Neural cell (in vitro differentiated cells): ENCODE data around the gene DCT. TPM values are rescaled to one million over a fixed set of nuclear protein-coding genes. Genes with fewer than 3 reads are reported as not detected.

Experiments
- H2AFZ ChIP-seq: fragments of 200-600, 300-800 bp; sonication (generic), shearing (Covaris generic); 2 replicates; pipeline ENCODE4 v1.6.0; 2014; ENCODE audit warnings: low read depth, mild to moderate bottlenecking, antibody characterized with exemption, low read length, moderate library complexity
- H3F3A ChIP-seq: fragments of 200-600 bp; shearing (Covaris generic); 2 replicates; pipeline ENCODE4 v1.6.1; 2016; ENCODE audit warnings: mild to moderate bottlenecking, moderate library complexity, mixed read lengths, antibody characterized with exemption, low read length; ENCODE audit not compliant: insufficient read depth, poor library complexity, severe bottlenecking
- H3K27ac ChIP-seq: fragments of 200-600, 300-800 bp; sonication (generic), shearing (Covaris generic); 2 replicates; pipeline ENCODE4 v1.5.1; 2014; ENCODE audit warnings: mild to moderate bottlenecking, low read length, moderate library complexity
- H3K27me3 ChIP-seq: fragments of 300-800, 200-600 bp; sonication (generic), shearing (Covaris generic); 2 replicates; pipeline ENCODE4 v1.6.0; 2014; ENCODE audit warnings: mild to moderate bottlenecking, low read depth, low read length, moderate library complexity; ENCODE audit not compliant: insufficient read depth
- H3K36me3 ChIP-seq: fragments of 300-800, 200-600 bp; sonication (generic), shearing (Covaris generic); 2 replicates; pipeline ENCODE4 v1.5.1; 2014; ENCODE audit warnings: mild to moderate bottlenecking, antibody characterized with exemption, low read length, moderate library complexity; ENCODE audit not compliant: insufficient read depth
- H3K4me2 ChIP-seq: fragments of 300-800, 200-600 bp; sonication (generic), shearing (Covaris generic); 2 replicates; pipeline ENCODE4 v1.6.0; 2014; ENCODE audit warnings: mild to moderate bottlenecking, low read length
- H3K4me3 ChIP-seq: fragments of 300-800, 200-600 bp; sonication (generic), shearing (Covaris generic); 2 replicates; pipeline ENCODE4 v1.5.1; 2014; ENCODE audit warnings: mild to moderate bottlenecking, low read length, moderate library complexity
- H3K79me2 ChIP-seq: fragments of 200-600 bp; shearing (Covaris generic); replicated peaks from 2 replicates; pipeline ENCODE4 v1.6.0; 2014; ENCODE audit warnings: mild to moderate bottlenecking, low read length, moderate library complexity; ENCODE audit not compliant: insufficient read depth
- H3K9ac ChIP-seq: fragments of 300-800, 200-600 bp; sonication (generic), shearing (Covaris generic); 2 replicates; pipeline ENCODE4 v1.6.1; 2016; ENCODE audit warnings: mild to moderate bottlenecking, low read length, mixed read lengths
- H3K9me2 ChIP-seq: fragments of 200-600 bp; shearing (Covaris generic); 2 replicates; pipeline ENCODE4 v1.6.1; 2016; ENCODE audit warnings: mild to moderate bottlenecking, low read length, mixed read lengths; ENCODE audit not compliant: insufficient read depth
- H3K9me3 ChIP-seq: fragments of 200-600, 300-800 bp; sonication (generic), shearing (Covaris generic); 2 replicates; pipeline ENCODE4 v1.6.1; 2016; ENCODE audit warnings: mild to moderate bottlenecking, mixed run types, low read length, moderate library complexity, mixed read lengths
- H4K20me1 ChIP-seq: fragments of 200-600 bp; shearing (Covaris generic); 2 replicates; pipeline ENCODE4 v1.6.1; 2016; ENCODE audit warnings: mild to moderate bottlenecking, mixed run types; ENCODE audit not compliant: insufficient read depth
- CTCF ChIP-seq: fragments of 450-650 bp; IDR thresholded peaks from 2 replicates; pipeline ENCODE4 v1.5.1; 2014; ENCODE audit warnings: antibody characterized with exemption, mild to moderate bottlenecking, moderate library complexity; ENCODE audit not compliant: poor library complexity, severe bottlenecking
- MXI1 ChIP-seq: fragments of 450-650 bp; conservative IDR thresholded peaks from 2 replicates; pipeline ENCODE4 v1.6.1; 2014; ENCODE audit warnings: antibody characterized with exemption, mild to moderate bottlenecking; ENCODE audit not compliant: poor library complexity, severe bottlenecking
- POLR2AphosphoS5 ChIP-seq: IDR thresholded peaks from 2 replicates; pipeline ENCODE4 v1.6.1; 2012
- RAD21 ChIP-seq: fragments of 450-650 bp; conservative IDR thresholded peaks from 2 replicates; pipeline ENCODE4 v1.6.1; 2014; ENCODE audit warnings: antibody characterized with exemption, mild to moderate bottlenecking, moderate library complexity
- TAF1 ChIP-seq: IDR thresholded peaks from 2 replicates; pipeline ENCODE4 v1.6.1; 2012; ENCODE audit warnings: low read depth
- polyA plus RNA-seq: library from polyadenylated mRNA; depleted of rRNA; stranded (reverse); fragments of >200 nt; gene quantifications from 2 replicates; pipeline ENCODE4 v1.2.3, GENCODE V29; 2014
- TF ChIP-seq, protein P1 (sequence below): IDR thresholded peaks from 2 replicates; pipeline ENCODE4 v1.6.1; 2012; ENCODE audit warnings: borderline replicate concordance

The DCT gene
- polyA plus RNA-seq, 1 donor from 2014 or later: not detected

DNA sequence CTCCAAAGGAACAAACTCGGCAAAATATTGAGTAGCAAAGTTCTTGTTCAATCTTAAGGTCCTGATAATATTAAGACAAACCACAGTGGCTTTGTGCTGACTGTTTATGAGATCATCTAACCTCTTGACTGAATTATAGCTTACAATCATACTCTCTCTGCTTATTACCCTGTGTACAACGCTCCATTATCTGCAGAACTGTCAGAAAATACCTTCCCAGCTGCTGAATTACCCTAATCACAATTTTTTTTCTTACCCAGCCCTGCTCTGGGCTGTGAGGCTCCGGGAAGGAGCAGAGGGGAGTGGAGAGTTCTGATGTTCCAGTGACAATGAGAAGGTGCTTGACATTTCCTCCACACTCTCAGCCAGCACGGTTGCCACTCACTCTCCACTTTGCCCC, 64.8 kb downstream of the DCT start:
- TF ChIP-seq TAF1 (no peak), MXI1 (no peak), RAD21 (no peak), CTCF (no peak), POLR2AphosphoS5 (peak; percentile 16)
- TF ChIP-seq, protein P1, sequence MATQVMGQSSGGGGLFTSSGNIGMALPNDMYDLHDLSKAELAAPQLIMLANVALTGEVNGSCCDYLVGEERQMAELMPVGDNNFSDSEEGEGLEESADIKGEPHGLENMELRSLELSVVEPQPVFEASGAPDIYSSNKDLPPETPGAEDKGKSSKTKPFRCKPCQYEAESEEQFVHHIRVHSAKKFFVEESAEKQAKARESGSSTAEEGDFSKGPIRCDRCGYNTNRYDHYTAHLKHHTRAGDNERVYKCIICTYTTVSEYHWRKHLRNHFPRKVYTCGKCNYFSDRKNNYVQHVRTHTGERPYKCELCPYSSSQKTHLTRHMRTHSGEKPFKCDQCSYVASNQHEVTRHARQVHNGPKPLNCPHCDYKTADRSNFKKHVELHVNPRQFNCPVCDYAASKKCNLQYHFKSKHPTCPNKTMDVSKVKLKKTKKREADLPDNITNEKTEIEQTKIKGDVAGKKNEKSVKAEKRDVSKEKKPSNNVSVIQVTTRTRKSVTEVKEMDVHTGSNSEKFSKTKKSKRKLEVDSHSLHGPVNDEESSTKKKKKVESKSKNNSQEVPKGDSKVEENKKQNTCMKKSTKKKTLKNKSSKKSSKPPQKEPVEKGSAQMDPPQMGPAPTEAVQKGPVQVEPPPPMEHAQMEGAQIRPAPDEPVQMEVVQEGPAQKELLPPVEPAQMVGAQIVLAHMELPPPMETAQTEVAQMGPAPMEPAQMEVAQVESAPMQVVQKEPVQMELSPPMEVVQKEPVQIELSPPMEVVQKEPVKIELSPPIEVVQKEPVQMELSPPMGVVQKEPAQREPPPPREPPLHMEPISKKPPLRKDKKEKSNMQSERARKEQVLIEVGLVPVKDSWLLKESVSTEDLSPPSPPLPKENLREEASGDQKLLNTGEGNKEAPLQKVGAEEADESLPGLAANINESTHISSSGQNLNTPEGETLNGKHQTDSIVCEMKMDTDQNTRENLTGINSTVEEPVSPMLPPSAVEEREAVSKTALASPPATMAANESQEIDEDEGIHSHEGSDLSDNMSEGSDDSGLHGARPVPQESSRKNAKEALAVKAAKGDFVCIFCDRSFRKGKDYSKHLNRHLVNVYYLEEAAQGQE: peak; percentile 19
- Histone ChIP-seq H3K36me3 (no peaks in the 10 kb centered on the region), H3K27ac (peak overlapping the region; percentile 46)

DNA sequence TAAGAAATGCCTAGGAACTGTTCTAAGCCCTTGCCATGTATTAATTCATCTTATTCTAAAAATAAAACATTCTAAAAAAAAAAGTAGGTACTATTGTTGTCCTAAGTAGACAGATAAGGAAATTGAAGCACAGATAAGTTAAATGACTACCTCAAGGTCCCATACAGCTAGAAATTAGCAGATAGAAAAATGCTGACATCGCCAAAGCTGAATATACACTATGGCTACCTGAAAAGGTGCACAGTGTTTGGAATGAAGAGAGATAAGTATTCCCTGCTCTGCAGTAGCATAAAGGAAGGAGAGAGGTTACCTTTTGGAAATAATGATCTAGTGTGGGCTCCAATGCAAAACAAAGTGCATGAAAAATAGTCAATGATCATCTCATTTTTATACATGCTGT, 65.3 kb downstream of the DCT start:
- Histone ChIP-seq H3K27ac (peak overlapping the region; percentile 46), H3K79me2 (no peaks in the 10 kb centered on the region), H3K36me3 (no peaks in the 10 kb centered on the region), H3K9me2 (no peaks in the 10 kb centered on the region), H2AFZ (no peak overlapping the region), H3F3A (no peaks in the 10 kb centered on the region), H3K4me2 (no peak overlapping the region), H3K9ac (no peak overlapping the region), H3K9me3 (no peaks in the 10 kb centered on the region), H3K27me3 (no peaks in the 10 kb centered on the region), H4K20me1 (no peaks in the 10 kb centered on the region), H3K4me3 (no peak overlapping the region)
- no peak for TF ChIP-seq MXI1
- no peak for TF ChIP-seq POLR2AphosphoS5
- TF ChIP-seq, protein P1: no peak
- no peak for TF ChIP-seq RAD21

More for the DNA sequence above, 64.8 kb downstream of the DCT start:
- Histone ChIP-seq H3F3A (no peaks in the 10 kb centered on the region), H3K79me2 (no peaks in the 10 kb centered on the region), H2AFZ (no peak overlapping the region), H3K9me2 (no peaks in the 10 kb centered on the region), H4K20me1 (no peaks in the 10 kb centered on the region), H3K9ac (peak overlapping the region; percentile 31), H3K9me3 (no peaks in the 10 kb centered on the region), H3K4me3 (peak overlapping the region; percentile 30), H3K27me3 (no peaks in the 10 kb centered on the region), H3K4me2 (no peak overlapping the region)
